ENCODE results near the gene SMG6. TPM values are rescaled to one million over a fixed set of nuclear protein-coding genes. Genes with fewer than 3 reads are reported as not detected.

Gene SMG6
- total RNA-seq, 6 donors from 2014 or later = 29.9 to 126 (median 30.5) TPM

DNA sequence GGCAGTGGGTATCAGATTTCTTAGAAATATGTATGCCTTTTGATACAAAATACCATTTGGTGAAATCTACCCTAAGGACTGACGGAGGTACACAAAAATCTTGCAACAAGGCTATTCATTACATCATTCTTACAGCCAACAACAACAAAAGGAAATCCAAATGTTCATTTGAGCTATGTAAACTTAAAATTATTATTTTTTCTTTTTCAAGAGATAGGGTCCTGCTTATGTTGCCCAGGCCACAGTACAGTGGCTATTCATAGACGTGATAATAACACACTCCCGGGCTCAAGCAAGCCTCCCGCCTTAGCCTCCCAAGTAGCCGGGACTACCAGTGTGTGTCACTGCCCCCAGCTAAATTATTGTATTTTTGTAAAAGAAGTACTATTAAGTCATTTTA, 9.2 kb upstream of the SMG6 start:
- Histone ChIP-seq H3K36me3 (no peaks in the 10 kb centered on the region), H3K9me3 (no peaks in the 10 kb centered on the region), H3K27me3 (no peaks in the 10 kb centered on the region), H3K4me1 (peaks cover 0 to 7% (median 3%) of the 10 kb centered on the region in 4 donors), H3K4me3 (no peak overlapping the region), H3K27ac (no peak overlapping the region)
- no peak for ATAC-seq (ENCODE audit: low FRiP score in 2 of 2)
- no peak for DNase-seq
- TF ChIP-seq, protein P1, sequence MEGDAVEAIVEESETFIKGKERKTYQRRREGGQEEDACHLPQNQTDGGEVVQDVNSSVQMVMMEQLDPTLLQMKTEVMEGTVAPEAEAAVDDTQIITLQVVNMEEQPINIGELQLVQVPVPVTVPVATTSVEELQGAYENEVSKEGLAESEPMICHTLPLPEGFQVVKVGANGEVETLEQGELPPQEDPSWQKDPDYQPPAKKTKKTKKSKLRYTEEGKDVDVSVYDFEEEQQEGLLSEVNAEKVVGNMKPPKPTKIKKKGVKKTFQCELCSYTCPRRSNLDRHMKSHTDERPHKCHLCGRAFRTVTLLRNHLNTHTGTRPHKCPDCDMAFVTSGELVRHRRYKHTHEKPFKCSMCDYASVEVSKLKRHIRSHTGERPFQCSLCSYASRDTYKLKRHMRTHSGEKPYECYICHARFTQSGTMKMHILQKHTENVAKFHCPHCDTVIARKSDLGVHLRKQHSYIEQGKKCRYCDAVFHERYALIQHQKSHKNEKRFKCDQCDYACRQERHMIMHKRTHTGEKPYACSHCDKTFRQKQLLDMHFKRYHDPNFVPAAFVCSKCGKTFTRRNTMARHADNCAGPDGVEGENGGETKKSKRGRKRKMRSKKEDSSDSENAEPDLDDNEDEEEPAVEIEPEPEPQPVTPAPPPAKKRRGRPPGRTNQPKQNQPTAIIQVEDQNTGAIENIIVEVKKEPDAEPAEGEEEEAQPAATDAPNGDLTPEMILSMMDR (IDR thresholded peaks at IDR 0.05) = no peak
- TF ChIP-seq EP300 (IDR thresholded peaks at IDR 0.05) (no peak), POLR2AphosphoS5 (IDR thresholded peaks at IDR 0.05) (no peak), POLR2A (IDR thresholded peaks at IDR 0.05) (no peak)
- 96% methylated on average over 5 of the region's 5 CpGs for WGBS, 2 donors

DNA sequence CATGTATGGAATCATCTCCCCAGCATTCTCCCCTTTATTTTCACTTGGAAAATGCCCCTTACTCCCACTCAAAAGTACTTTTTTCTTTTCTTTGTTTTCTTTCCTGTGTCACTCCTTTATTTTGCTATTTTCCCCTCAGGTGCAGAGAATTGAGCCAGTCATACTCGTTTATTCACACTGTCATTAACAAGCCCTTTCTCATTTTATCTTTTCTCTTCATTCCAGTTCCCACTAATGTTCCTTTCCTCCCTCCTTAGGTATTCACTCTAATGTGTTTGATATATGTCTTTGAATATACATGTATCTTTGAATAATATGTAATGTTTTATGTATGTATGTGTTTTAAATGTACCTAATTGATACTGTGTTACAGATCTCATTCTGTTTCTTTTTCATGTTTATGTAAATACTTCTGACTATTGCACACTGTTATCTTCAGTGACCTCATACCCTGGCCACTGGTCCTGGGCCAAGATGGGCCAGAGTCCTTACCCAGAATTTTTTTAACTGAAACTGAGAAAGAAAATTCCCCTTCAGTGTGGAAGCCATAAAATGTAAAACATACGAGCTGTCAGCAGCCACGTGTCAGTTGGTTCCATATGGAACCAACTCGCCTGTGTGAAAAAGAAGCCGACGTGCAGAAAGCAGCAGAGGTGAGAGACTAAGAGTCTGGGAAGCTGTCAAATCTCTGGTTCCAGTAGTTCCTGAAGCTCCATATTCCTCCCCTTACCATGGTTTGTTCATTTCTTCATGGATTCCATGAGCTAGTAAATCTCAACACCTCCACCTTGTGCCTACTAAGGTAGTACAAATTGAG, 6.0 kb upstream of the SMG6 start:
- TF ChIP-seq, protein P1 (IDR thresholded peaks at IDR 0.05) = no peak
- no peak for TF ChIP-seq POLR2AphosphoS5 (IDR thresholded peaks at IDR 0.05)
- TF ChIP-seq POLR2A (IDR thresholded peaks at IDR 0.05) = no peak
- no peak for TF ChIP-seq EP300 (IDR thresholded peaks at IDR 0.05)
- no peak overlapping the region for H3K4me3 ChIP-seq
- H3K27ac ChIP-seq = no peak overlapping the region
- no peak for ATAC-seq (ENCODE audit: low FRiP score in 2 of 2)
- H3K9me3 ChIP-seq = no peaks in the 10 kb centered on the region
- peaks cover 3 to 16% (median 5%) of the 10 kb centered on the region in 4 donors for H3K4me1 ChIP-seq
- whole genome bisulfite sequencing, 2 donors = 68 to 78% methylated on average over 6 of the region's 6 CpGs
- no peaks in the 10 kb centered on the region for H3K36me3 ChIP-seq
- no peaks in the 10 kb centered on the region for H3K27me3 ChIP-seq
- DNase-seq = no peak

DNA sequence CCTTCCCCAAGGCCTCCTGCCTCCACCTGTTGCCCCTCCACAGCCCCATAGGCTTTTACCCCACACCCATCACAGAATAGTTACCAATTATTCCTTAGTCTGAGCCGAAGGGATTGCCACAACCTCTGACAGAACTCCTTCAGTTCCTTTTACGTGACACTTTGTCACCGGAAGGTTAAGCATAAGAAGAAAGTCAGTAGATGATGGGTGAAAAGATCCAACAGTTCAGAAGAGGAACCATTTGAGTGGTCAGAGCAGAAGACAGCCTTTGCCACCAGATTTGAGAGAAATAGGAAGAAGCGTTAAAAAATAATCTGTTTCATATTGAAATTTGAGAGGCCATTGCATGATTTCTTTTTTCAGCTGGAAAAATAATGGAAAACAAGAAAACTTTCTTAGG, 1.3 kb upstream of the SMG6 start:
- ATAC-seq (ENCODE audit: low FRiP score in 2 of 2) = no peak
- WGBS, 2 donors = 74 to 88% methylated on average over 4 of the region's 4 CpGs

DNA sequence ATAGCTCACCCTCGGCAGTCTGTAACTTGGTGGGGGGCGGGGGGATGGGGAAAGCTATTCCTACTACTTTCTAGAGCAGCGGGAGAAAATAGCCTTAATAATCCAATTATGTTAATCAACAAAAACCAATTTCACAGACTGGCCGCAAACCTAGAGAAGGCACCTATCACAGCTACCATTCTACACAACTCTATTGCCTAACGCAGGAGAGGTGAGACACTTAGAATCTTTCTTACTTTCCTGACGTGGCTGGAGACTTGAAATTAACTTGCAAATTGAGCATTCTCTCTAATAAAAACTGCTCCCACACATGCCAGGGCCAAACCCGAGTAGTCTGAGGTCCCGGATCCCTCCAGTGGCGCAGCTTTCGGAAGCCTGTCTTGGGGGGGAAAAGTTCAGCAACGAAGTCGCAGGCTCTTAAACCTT, 794 bp downstream of the SMG6 start:
- no peak for ATAC-seq (ENCODE audit: low FRiP score in 2 of 2)
- Histone ChIP-seq H3K36me3 (peaks cover 0 to 19% (median 13%) of the 10 kb centered on the region in 4 donors), H3K4me3 (peak overlapping the region; percentile 81 to 91 (median 84)), H3K9me3 (no peaks in the 10 kb centered on the region), H3K27ac (peak overlapping the region; percentile 88 to 93 (median 90)), H3K27me3 (no peaks in the 10 kb centered on the region), H3K4me1 (peaks cover 14 to 35% (median 18%) of the 10 kb centered on the region in 4 donors)
- no peak for DNase-seq
- WGBS, 2 donors = 1 to 9% methylated on average over 10 to 12 of the region's 12 CpGs
- no peak for TF ChIP-seq POLR2AphosphoS5 (IDR thresholded peaks at IDR 0.05)
- TF ChIP-seq, protein P1 (IDR thresholded peaks at IDR 0.05) = no peak
- no peak for TF ChIP-seq POLR2A (IDR thresholded peaks at IDR 0.05)
- no peak for TF ChIP-seq EP300 (IDR thresholded peaks at IDR 0.05)

More for the DNA sequence above, 1.3 kb upstream of the SMG6 start:
- Histone ChIP-seq H3K36me3 (peaks cover 0 to 6% (median 4%) of the 10 kb centered on the region in 4 donors), H3K4me1 (peaks cover 18 to 41% (median 20%) of the 10 kb centered on the region in 4 donors), H3K27ac (no peak overlapping the region), H3K9me3 (no peaks in the 10 kb centered on the region), H3K4me3 (no peak overlapping the region), H3K27me3 (no peaks in the 10 kb centered on the region)
- no peak for TF ChIP-seq EP300 (IDR thresholded peaks at IDR 0.05)
- TF ChIP-seq, protein P1 (IDR thresholded peaks at IDR 0.05) = no peak
- TF ChIP-seq POLR2A (IDR thresholded peaks at IDR 0.05) = no peak
- no peak for TF ChIP-seq POLR2AphosphoS5 (IDR thresholded peaks at IDR 0.05)
- DNase-seq = no peak

Measured in upper lobe of left lung (tissue), 6 donors.